Trophoblast cell (in vitro differentiated cells and primary cell): ENCODE data around the gene IL17RB.

ENCODE experiments used
- DNase-seq, 2 donors: peaks; one replicate each; pipeline ENCODE4 v3.0.0-alpha.2; 2016
- H2AFZ ChIP-seq: 2 replicates; pipeline ENCODE4 v1.6.1; 2013; ENCODE audit warnings: low read length, moderate library complexity, mild to moderate bottlenecking; ENCODE audit not compliant: insufficient read depth, poor library complexity
- H2AK5ac ChIP-seq: 2 replicates; pipeline ENCODE4 v1.6.1; 2013; ENCODE audit warnings: mild to moderate bottlenecking, low read length
- H2BK120ac ChIP-seq: 2 replicates; pipeline ENCODE4 v1.6.1; 2013; ENCODE audit warnings: low read length, mild to moderate bottlenecking, moderate library complexity; ENCODE audit not compliant: insufficient read depth, poor library complexity
- H2BK12ac ChIP-seq: 2 replicates; pipeline ENCODE4 v1.6.1; 2013; ENCODE audit warnings: mild to moderate bottlenecking, low read length, moderate library complexity
- H2BK5ac ChIP-seq: 2 replicates; pipeline ENCODE4 v1.6.1; 2013; ENCODE audit warnings: low read length, low read depth, moderate library complexity, mild to moderate bottlenecking; ENCODE audit not compliant: poor library complexity
- H3K14ac ChIP-seq: 2 replicates; pipeline ENCODE4 v1.6.1; 2013; ENCODE audit warnings: mild to moderate bottlenecking, low read length
- H3K18ac ChIP-seq: 2 replicates; pipeline ENCODE4 v1.6.1; 2013; ENCODE audit warnings: mild to moderate bottlenecking, low read length
- H3K23ac ChIP-seq: 2 replicates; pipeline ENCODE4 v1.6.1; 2013; ENCODE audit warnings: low read length
- H3K27ac ChIP-seq: 2 replicates; pipeline ENCODE4 v1.5.1; 2013; ENCODE audit warnings: low read depth, mild to moderate bottlenecking, inconsistent platforms, low read length, moderate library complexity
- H3K27me3 ChIP-seq: 2 replicates; pipeline ENCODE4 v1.6.1; 2013; ENCODE audit warnings: inconsistent platforms, mild to moderate bottlenecking, low read length, moderate library complexity; ENCODE audit not compliant: insufficient read depth
- H3K36me3 ChIP-seq, 2 experiments: 1 replicate in 1 of 2; 2 replicates in 1 of 2; pipeline ENCODE4 v1.6.1; 2013; ENCODE audit warnings: low read length in 2 of 2, mild to moderate bottlenecking in 2 of 2, moderate library complexity in 1 of 2; ENCODE audit not compliant: insufficient read depth in 2 of 2, control insufficient read depth in 1 of 2
- H3K4ac ChIP-seq: 2 replicates; pipeline ENCODE4 v1.6.1; 2013; ENCODE audit warnings: low read depth, mild to moderate bottlenecking, low read length, moderate library complexity
- H3K4me1 ChIP-seq, 2 experiments: 1 replicate in 1 of 2; 2 replicates in 1 of 2; pipeline ENCODE4 v1.6.1; 2013; ENCODE audit warnings: low read length in 2 of 2, mild to moderate bottlenecking in 2 of 2, moderate library complexity in 1 of 2; ENCODE audit not compliant: insufficient read depth in 2 of 2, control insufficient read depth in 1 of 2
- H3K4me2 ChIP-seq: 2 replicates; pipeline ENCODE4 v1.6.1; 2013; ENCODE audit warnings: inconsistent platforms, mild to moderate bottlenecking, low read length, moderate library complexity
- H3K4me3 ChIP-seq: 2 replicates; pipeline ENCODE4 v1.5.1; 2013; ENCODE audit warnings: mild to moderate bottlenecking, low read depth, low read length, inconsistent platforms
- H3K79me1 ChIP-seq: one replicate; pipeline ENCODE4 v1.6.1; 2013; ENCODE audit warnings: low read length
- H3K79me2 ChIP-seq: 2 replicates; pipeline ENCODE4 v1.6.1; 2013; ENCODE audit warnings: low read length, mild to moderate bottlenecking; ENCODE audit not compliant: control insufficient read depth, insufficient read depth, poor library complexity
- H3K9ac ChIP-seq: 2 replicates; pipeline ENCODE4 v1.6.1; 2013; ENCODE audit warnings: mild to moderate bottlenecking, low read length
- H3K9me3 ChIP-seq: 2 replicates; pipeline ENCODE4 v1.6.1; 2013; ENCODE audit warnings: low read depth, mild to moderate bottlenecking, control low read depth, inconsistent platforms, low read length; ENCODE audit not compliant: insufficient read depth
- H4K12ac ChIP-seq: 2 replicates; pipeline ENCODE4 v1.6.1; 2013; ENCODE audit warnings: low read depth, mild to moderate bottlenecking, low read length, moderate library complexity
- H4K8ac ChIP-seq: 2 replicates; pipeline ENCODE4 v1.6.1; 2013; ENCODE audit warnings: low read depth, mild to moderate bottlenecking, low read length, moderate library complexity
- H4K91ac ChIP-seq: one replicate; pipeline ENCODE4 v1.6.1; 2013; ENCODE audit warnings: low read depth, mild to moderate bottlenecking, low read length, moderate library complexity
- WGBS: extraction: QIAGEN DNeasy Blood & Tissue Kit; methylation state at CpG from one replicate; pipeline ENCODE4 v1.1.7; 2013; ENCODE audit warnings: missing lambda C conversion rate; ENCODE audit not compliant: insufficient read length, insufficient coverage; ENCODE audit errors: extremely low coverage; 5-methylcytosine and 5-hydroxymethylcytosine counted together

The IL17RB gene

GRCh38 chr3:53883008-53883407 is 36.6 kb downstream of the IL17RB start:
- Histone ChIP-seq H4K8ac (no peak overlapping the region), H3K4me2 (no peak overlapping the region), H2BK5ac (no peak overlapping the region), H4K91ac (no peak overlapping the region), H4K12ac (no peak overlapping the region), H2AK5ac (no peak overlapping the region), H2AFZ (no peak overlapping the region), H3K4ac (no peak overlapping the region), H2BK120ac (no peak overlapping the region), H3K79me2 (peaks cover 5% of the 10 kb centered on the region), H3K23ac (no peak overlapping the region), H3K79me1 (peaks cover 6% of the 10 kb centered on the region), H3K27me3 (no peaks in the 10 kb centered on the region), H3K4me3 (no peak overlapping the region), H3K14ac (no peak overlapping the region), H3K9ac (no peak overlapping the region), H3K18ac (no peak overlapping the region), H3K27ac (no peak overlapping the region), H3K9me3 (no peaks in the 10 kb centered on the region), H3K36me3 (peaks cover 10 to 19% of the 10 kb centered on the region in 2 experiments), H3K4me1 (peaks cover 5 to 9% of the 10 kb centered on the region in 2 experiments), H2BK12ac (no peak overlapping the region)
- peak; percentile 76 to 86 for DNase-seq
- WGBS: no CpG with 5 or more reads among the region's 4 CpGs

GRCh38 chr3:53884623-53885022 is 38.3 kb downstream of the IL17RB start:
- Histone ChIP-seq H3K27ac (no peak overlapping the region), H2AFZ (no peak overlapping the region), H3K79me2 (peaks cover 5% of the 10 kb centered on the region), H3K4me1 (peaks cover 5 to 9% of the 10 kb centered on the region in 2 experiments), H3K27me3 (no peaks in the 10 kb centered on the region), H3K79me1 (peaks cover 6% of the 10 kb centered on the region), H2BK5ac (no peak overlapping the region), H3K14ac (no peak overlapping the region), H3K4me2 (no peak overlapping the region), H4K12ac (no peak overlapping the region), H3K23ac (no peak overlapping the region), H2AK5ac (no peak overlapping the region), H3K4me3 (no peak overlapping the region), H3K18ac (no peak overlapping the region), H4K8ac (no peak overlapping the region), H3K9me3 (no peaks in the 10 kb centered on the region), H2BK12ac (no peak overlapping the region), H4K91ac (no peak overlapping the region), H3K4ac (no peak overlapping the region), H3K9ac (no peak overlapping the region), H2BK120ac (no peak overlapping the region), H3K36me3 (peaks cover 8 to 16% of the 10 kb centered on the region in 2 experiments)
- WGBS: no CpG with 5 or more reads among the region's 11 CpGs
- DNase-seq: no peak

- Histone ChIP-seq H3K9ac (no peak overlapping the region), H2BK120ac (no peak overlapping the region), H4K91ac (no peak overlapping the region), H3K14ac (no peak overlapping the region), H3K36me3 (peaks cover 6 to 14% of the 10 kb centered on the region in 2 experiments), H3K4me2 (no peak overlapping the region), H2AFZ (no peak overlapping the region), H2BK12ac (no peak overlapping the region), H3K79me2 (peaks cover 6% of the 10 kb centered on the region), H4K8ac (no peak overlapping the region), H3K79me1 (peaks cover 6% of the 10 kb centered on the region), H4K12ac (no peak overlapping the region), H3K27me3 (no peaks in the 10 kb centered on the region), H3K23ac (no peak overlapping the region), H3K4ac (no peak overlapping the region), H3K4me3 (no peak overlapping the region), H3K27ac (no peak overlapping the region), H3K4me1 (peaks cover 5 to 11% of the 10 kb centered on the region in 2 experiments), H3K18ac (no peak overlapping the region), H2AK5ac (no peak overlapping the region), H3K9me3 (no peaks in the 10 kb centered on the region), H2BK5ac (no peak overlapping the region)
- WGBS: no CpG with 5 or more reads among the region's 3 CpGs
- peak; percentile 15 for DNase-seq
Observed at GRCh38 chr3:53885239-53885638, 38.9 kb downstream of the IL17RB start.

DNA sequence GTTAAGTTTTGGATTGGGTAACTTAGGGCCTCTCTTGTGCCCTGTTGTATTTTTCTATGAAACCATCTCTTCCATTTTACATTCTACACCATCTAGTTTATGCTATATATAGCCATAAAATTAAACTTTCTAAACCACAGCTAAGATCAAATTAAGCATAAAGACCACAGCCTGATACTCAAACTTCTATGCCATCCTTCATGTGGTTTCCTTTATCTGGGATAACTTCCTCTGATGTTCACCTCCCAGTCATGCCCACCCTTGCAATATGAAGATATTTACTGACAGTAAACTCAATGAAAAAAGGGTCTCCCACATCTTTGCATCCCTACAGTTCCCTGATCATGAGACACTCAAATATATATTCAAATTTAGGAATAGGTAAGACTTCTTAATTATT is 41.1 kb downstream of the IL17RB start:
- peaks cover 9% of the 10 kb centered on the region for H3K79me1 ChIP-seq
- no peak overlapping the region for H4K12ac ChIP-seq
- peaks cover 6 to 14% of the 10 kb centered on the region in 2 experiments for H3K36me3 ChIP-seq
- H2AFZ ChIP-seq: no peak overlapping the region
- H2AK5ac ChIP-seq: no peak overlapping the region
- H3K4me2 ChIP-seq: no peak overlapping the region
- no peak overlapping the region for H3K9ac ChIP-seq
- no peaks in the 10 kb centered on the region for H3K9me3 ChIP-seq
- no peak overlapping the region for H3K4ac ChIP-seq
- no peak overlapping the region for H3K14ac ChIP-seq
- no peak overlapping the region for H3K23ac ChIP-seq
- no peak for DNase-seq
- no peak overlapping the region for H4K91ac ChIP-seq
- H4K8ac ChIP-seq: no peak overlapping the region
- H3K4me1 ChIP-seq: peaks cover 0 to 6% of the 10 kb centered on the region in 2 experiments
- H2BK12ac ChIP-seq: no peak overlapping the region
- no peak overlapping the region for H3K4me3 ChIP-seq
- no peaks in the 10 kb centered on the region for H3K27me3 ChIP-seq
- peaks cover 8% of the 10 kb centered on the region for H3K79me2 ChIP-seq
- H3K27ac ChIP-seq: no peak overlapping the region
- H2BK120ac ChIP-seq: no peak overlapping the region
- H3K18ac ChIP-seq: no peak overlapping the region
- H2BK5ac ChIP-seq: no peak overlapping the region
